ENCODE results near the gene TMEM41B. TPM values are rescaled to one million over a fixed set of nuclear protein-coding genes. Genes with fewer than 3 reads are reported as not detected.
"Not testable (repeated sequence)": the region's sequence is repeated elsewhere in the genome, so short reads cannot be mapped to it uniquely, and the experiment has no call there.

The TMEM41B gene
- total and polyA plus RNA-seq, 11 donors, result 14.8 to 27.8 (median 21.7) TPM

DNA sequence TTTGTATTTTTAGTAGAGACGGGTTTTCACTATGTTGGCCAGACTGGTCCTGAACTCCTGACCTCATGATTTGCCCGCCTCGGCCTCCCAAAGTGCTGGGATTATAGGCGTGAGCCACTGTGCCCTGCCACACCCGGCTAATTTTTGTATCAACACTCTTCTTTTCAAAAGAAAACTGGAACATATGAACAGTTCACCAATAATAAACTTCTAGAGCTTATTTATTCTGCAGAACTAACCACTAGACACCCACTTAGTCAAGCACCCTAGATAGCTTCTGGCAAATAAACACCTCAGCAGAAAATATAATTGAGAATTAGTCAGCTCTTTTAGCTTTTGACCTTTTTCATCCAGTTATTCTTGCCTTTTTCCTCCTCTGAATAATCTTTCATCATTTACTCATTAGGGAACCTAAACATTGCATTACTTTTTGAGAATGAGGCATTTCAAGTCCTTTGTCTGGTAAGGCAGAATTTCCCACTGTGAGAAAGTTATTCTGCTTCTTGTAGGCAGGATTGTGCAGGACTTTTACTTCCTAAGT, 27.3 kb upstream of the TMEM41B start:
- ATAC-seq (no peak), DNase-seq (no peak)
- no peak overlapping the region for H3K4me3 ChIP-seq
- no peaks in the 10 kb centered on the region for H3K36me3 ChIP-seq
- no peak overlapping the region for H3K27ac ChIP-seq
- WGBS, 4 donors, result 66 to 79% (median 72%) methylated on average over 5 of the region's 5 CpGs
- TF ChIP-seq POLR2A (IDR thresholded peaks at IDR 0.05) (no peak), CTCF (IDR thresholded peaks at IDR 0.05) (no peak)
- H3K9me3 ChIP-seq, result no peaks in the 10 kb centered on the region
- H3K27me3 ChIP-seq, result no peaks in the 10 kb centered on the region
- no peaks in the 10 kb centered on the region for H3K4me1 ChIP-seq
- intact Hi-C loops (cut with DNase I), result no loop called here

DNA sequence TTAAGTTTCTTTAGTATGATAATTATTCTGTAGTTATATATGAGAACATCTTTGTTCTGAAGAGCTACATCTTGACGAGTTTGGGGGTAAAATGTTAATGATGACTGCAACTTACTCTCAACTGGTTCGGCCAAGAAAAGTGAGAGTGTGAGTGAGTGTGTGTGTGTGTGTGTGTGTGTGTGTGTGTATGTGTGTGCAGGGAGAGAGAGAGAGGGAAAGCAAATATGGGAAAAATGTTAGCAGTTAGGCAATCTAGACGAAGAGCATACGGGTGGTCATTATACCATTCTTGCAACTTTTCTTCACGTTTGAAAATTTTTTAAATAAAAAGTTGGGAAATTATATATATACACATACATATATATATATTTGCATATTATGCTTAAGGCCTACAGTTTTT, 18.3 kb upstream of the TMEM41B start:
- WGBS, 4 donors, result 72 to 76% (median 74%) methylated on average over 5 of the region's 5 CpGs
- H3K27ac ChIP-seq, result no peak overlapping the region
- intact Hi-C loops (cut with DNase I), result no loop called here
- no peak overlapping the region for H3K4me3 ChIP-seq
- no peaks in the 10 kb centered on the region for H3K36me3 ChIP-seq
- ATAC-seq (no peak), DNase-seq (no peak)
- H3K27me3 ChIP-seq, result no peaks in the 10 kb centered on the region
- no peaks in the 10 kb centered on the region for H3K9me3 ChIP-seq
- no peak for TF ChIP-seq CTCF (IDR thresholded peaks at IDR 0.05)
- TF ChIP-seq POLR2A (IDR thresholded peaks at IDR 0.05), result no peak
- peaks cover 0 to 6% (median 0%) of the 10 kb centered on the region in 12 donors for H3K4me1 ChIP-seq

DNA sequence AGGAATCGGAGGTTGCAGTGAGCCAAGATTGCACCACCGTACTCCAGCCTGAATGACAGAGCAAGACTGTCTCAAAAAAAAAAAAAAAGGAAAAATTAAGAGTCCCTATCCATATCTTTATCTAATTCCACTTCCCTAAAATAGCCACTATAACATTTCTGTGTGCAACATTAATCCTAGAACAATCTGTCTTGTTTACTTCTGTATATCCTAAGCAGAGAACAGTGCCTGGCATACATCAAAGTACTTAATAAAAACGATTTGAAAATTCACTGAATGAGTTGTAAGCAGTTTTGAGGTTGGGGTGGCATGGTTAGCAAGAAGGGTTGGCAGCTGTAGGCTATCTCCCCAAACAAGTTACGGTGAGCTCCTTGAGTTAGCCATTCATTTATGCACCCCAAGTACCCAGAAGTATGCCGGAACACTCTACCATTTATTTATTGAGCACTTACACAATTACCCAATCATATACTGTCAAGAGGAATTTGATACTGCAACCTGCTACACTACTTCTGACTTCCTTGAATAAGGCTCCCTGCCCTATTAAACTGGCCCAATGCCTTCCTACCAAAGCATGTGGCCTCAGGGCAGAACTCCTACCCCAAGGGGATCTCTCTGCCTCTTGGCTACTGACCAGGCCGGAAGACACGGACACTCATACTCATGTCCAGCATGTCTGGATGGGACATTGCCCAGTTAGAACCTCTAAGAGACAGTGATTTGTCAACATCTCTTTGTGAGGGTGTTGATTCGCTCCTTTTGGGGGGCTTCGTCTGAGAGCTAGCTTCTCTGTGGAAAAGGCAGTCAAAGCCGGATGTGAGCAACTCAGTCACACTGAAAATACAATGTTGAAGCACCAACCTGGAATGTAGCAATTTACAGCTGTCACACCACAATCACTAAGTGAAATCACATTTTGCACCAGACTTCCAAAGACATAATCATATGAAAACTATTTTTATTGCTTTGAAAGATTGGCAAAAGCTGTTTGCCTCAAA, 16.3 kb upstream of the TMEM41B start:
- Histone ChIP-seq H3K36me3 (no peaks in the 10 kb centered on the region), H3K4me1 (peaks cover 0 to 6% (median 0%) of the 10 kb centered on the region in 12 donors), H3K4me3 (no peak overlapping the region), H3K9me3 (no peaks in the 10 kb centered on the region), H3K27me3 (no peaks in the 10 kb centered on the region), H3K27ac (no peak overlapping the region)
- no peak for ATAC-seq
- intact Hi-C loops (cut with DNase I), result no loop called here
- no peak for TF ChIP-seq POLR2A (IDR thresholded peaks at IDR 0.05)
- DNase-seq, result no peak
- WGBS, 4 donors, result 90 to 92% (median 90%) methylated on average over 10 of the region's 10 CpGs

- WGBS, 4 donors, result 90 to 96% (median 93%) methylated on average over 3 of the region's 3 CpGs
- TF ChIP-seq POLR2A (IDR thresholded peaks at IDR 0.05), result no peak
- TF ChIP-seq CTCF (IDR thresholded peaks at IDR 0.05), result no peak
- no peak overlapping the region for H3K4me3 ChIP-seq
- peaks cover 0 to 4% (median 0%) of the 10 kb centered on the region in 9 donors for H3K27me3 ChIP-seq
- DNase-seq (no peak), ATAC-seq (no peak)
- intact Hi-C loops (cut with DNase I), result loop anchor here in 1 of 10 donors (1.0 kb wide), 1 partner anchor 34 kb away; no protein-coding TSS in a partner anchor
- no peak overlapping the region for H3K27ac ChIP-seq
- H3K4me1 ChIP-seq, result peaks cover 0 to 8% (median 2%) of the 10 kb centered on the region in 12 donors
- H3K9me3 ChIP-seq, result no peaks in the 10 kb centered on the region
- no peaks in the 10 kb centered on the region for H3K36me3 ChIP-seq
Observed at GRCh38 chr11:9320047-9320446, 5.7 kb upstream of the TMEM41B start.

DNA sequence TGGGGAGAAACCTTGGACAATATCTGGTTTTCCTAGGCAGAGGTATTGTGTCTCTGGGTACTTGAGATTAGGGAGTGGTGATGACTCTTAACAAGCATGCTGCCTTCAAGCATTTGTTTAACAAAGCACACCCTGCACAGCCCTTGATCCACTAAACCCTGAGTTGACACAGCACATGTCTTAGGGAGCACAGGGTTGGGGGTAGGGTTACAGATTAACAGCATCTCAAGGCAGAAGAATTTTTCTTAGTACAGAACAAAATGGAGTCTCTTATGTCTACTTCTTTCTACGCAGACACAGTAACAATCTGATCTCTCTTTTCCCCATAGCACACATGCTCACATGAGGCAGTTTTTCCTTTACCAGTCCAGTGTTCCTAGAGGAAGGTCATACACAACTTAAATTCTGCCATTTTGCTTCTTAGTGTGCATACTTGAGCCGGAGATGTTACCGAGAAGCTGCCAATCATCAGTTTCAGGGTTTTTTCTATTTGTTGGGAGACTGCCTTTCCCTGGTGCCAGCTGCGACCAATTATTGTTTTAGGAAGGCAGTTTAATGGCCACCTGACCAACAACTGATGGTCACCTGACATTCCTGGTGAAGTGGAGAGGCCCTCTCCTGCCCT, 5.1 kb upstream of the TMEM41B start:
- not testable (repeated sequence) for H3K36me3 ChIP-seq, H3K27ac ChIP-seq, DNase-seq, H3K4me3 ChIP-seq, H3K27me3 ChIP-seq, ATAC-seq, H3K9me3 ChIP-seq
- 86 to 95% (median 89%) methylated on average over 4 of the region's 4 CpGs for WGBS, 4 donors
- intact Hi-C loops (cut with DNase I), result loop anchor here in 5 of 10 donors (1.0 to 10.0 kb wide), 5 partner anchors 35 to 145 kb away; partner anchors contain the start of gene ZNF143 (in 1 of the 5)
- H3K4me1 ChIP-seq, result peaks cover 0 to 11% (median 4%) of the 10 kb centered on the region in 12 donors

GRCh38 chr11:9318442-9319376, 4.3 kb upstream of the TMEM41B start:
- WGBS, 4 donors, result 41 to 50% (median 44%) methylated on average over 18 of the region's 18 CpGs
- not testable (repeated sequence) for H3K27me3 ChIP-seq, ATAC-seq, H3K9me3 ChIP-seq, H3K36me3 ChIP-seq, H3K27ac ChIP-seq, DNase-seq, H3K4me3 ChIP-seq
- peaks cover 0 to 11% (median 4%) of the 10 kb centered on the region in 12 donors for H3K4me1 ChIP-seq
- intact Hi-C loops (cut with DNase I), result loop anchor here in 5 of 10 donors (5.0 to 10.0 kb wide), 4 partner anchors 44 to 146 kb away; partner anchors contain the start of gene ZNF143 (in 1 of the 5)

Measured in heart left ventricle (tissue), 16 donors.